ENCODE measurements around the gene PIGL. TPM values are rescaled to one million over a fixed set of nuclear protein-coding genes. Genes with fewer than 3 reads are reported as not detected.

Gene PIGL
- total RNA-seq, 4 donors from 2014 or later = 18.2 to 74.0 (median 40.3) TPM

- DNase-seq = no peak
- Histone ChIP-seq H3K36me3 (no peaks in the 10 kb centered on the region), H3K4me1 (no peaks in the 10 kb centered on the region), H3K4me3 (no peak overlapping the region), H3K27me3 (no peaks in the 10 kb centered on the region), H3K27ac (no peak overlapping the region), H3K9me3 (no peaks in the 10 kb centered on the region)
- intact Hi-C loops (cut with DNase I; ENCODE audit: low total_unique reads) = no loop called here
- TF ChIP-seq POLR2A (IDR thresholded peaks at IDR 0.05) (no peak), CTCF (IDR thresholded peaks at IDR 0.05) (no peak)
These were observed 141.4 kb downstream of the PIGL start for GRCh38 chr17:16358394-16358793.

- Histone ChIP-seq H3K9me3 (no peaks in the 10 kb centered on the region), H3K36me3 (no peaks in the 10 kb centered on the region), H3K4me1 (peaks cover 0 to 4% of the 10 kb centered on the region in 2 donors), H3K27ac (no peak overlapping the region), H3K4me3 (no peak overlapping the region), H3K27me3 (no peaks in the 10 kb centered on the region)
- TF ChIP-seq POLR2A (IDR thresholded peaks at IDR 0.05) = no peak
- no peak for TF ChIP-seq CTCF (IDR thresholded peaks at IDR 0.05)
- DNase-seq = no peak
- intact Hi-C loops (cut with DNase I; ENCODE audit: low total_unique reads) = no loop called here
These were observed 144.9 kb downstream of the PIGL start for GRCh38 chr17:16361874-16362273.

- Histone ChIP-seq H3K4me3 (no peak overlapping the region), H3K27me3 (no peaks in the 10 kb centered on the region), H3K4me1 (peaks cover 0 to 4% of the 10 kb centered on the region in 2 donors), H3K9me3 (no peaks in the 10 kb centered on the region), H3K27ac (peak overlapping the region; percentile 53 to 55), H3K36me3 (no peaks in the 10 kb centered on the region)
- DNase-seq = peak; percentile 71 to 79
- intact Hi-C loops (cut with DNase I; ENCODE audit: low total_unique reads) = no loop called here
- TF ChIP-seq CTCF (IDR thresholded peaks at IDR 0.05) (peak; percentile 71 to 89 (median 79)), POLR2A (IDR thresholded peaks at IDR 0.05) (no peak)
These were observed 146.9 kb downstream of the PIGL start for GRCh38 chr17:16363749-16364536.

- no peaks in the 10 kb centered on the region for H3K27me3 ChIP-seq
- intact Hi-C loops (cut with DNase I; ENCODE audit: low total_unique reads) = no loop called here
- no peaks in the 10 kb centered on the region for H3K9me3 ChIP-seq
- no peak overlapping the region for H3K4me3 ChIP-seq
- TF ChIP-seq POLR2A (IDR thresholded peaks at IDR 0.05) = no peak
- no peak for TF ChIP-seq CTCF (IDR thresholded peaks at IDR 0.05)
- H3K4me1 ChIP-seq = peaks cover 0 to 4% of the 10 kb centered on the region in 2 donors
- peak overlapping the region; percentile 53 to 55 for H3K27ac ChIP-seq
- no peak for DNase-seq
- H3K36me3 ChIP-seq = no peaks in the 10 kb centered on the region
These were observed 147.6 kb downstream of the PIGL start for GRCh38 chr17:16364625-16365024.

GRCh38 chr17:16371742-16372141, 154.7 kb downstream of the PIGL start:
- DNase-seq = no peak
- H3K27me3 ChIP-seq = no peaks in the 10 kb centered on the region
- H3K9me3 ChIP-seq = no peaks in the 10 kb centered on the region
- H3K4me1 ChIP-seq = no peaks in the 10 kb centered on the region
- H3K4me3 ChIP-seq = no peak overlapping the region
- no peaks in the 10 kb centered on the region for H3K36me3 ChIP-seq
- TF ChIP-seq POLR2A (IDR thresholded peaks at IDR 0.05) (no peak), CTCF (IDR thresholded peaks at IDR 0.05) (no peak)
- intact Hi-C loops (cut with DNase I; ENCODE audit: low total_unique reads) = no loop called here
- no peak overlapping the region for H3K27ac ChIP-seq

All from uterus (tissue), 4 donors.